Dedifferentiated amniotic fluid mesenchymal stem cell (primary cell): ENCODE measurements around the gene JPH3.
A peak's percentile ranks its signal among the peaks of the same experiment; 100 is the strongest.

ENCODE experiments used
- DNase-seq: peaks from one replicate; pipeline ENCODE4 v3.0.0-alpha.2; 2016; ENCODE audit errors: extremely low spot score

JPH3 gene

GRCh38 chr16:87602001-87602775 is at the start of gene JPH3:
Gene JPH3, plus strand, starts transcription at chr16:87602508. Its CDS starts 639 bp downstream, at chr16:87603147.
- DNase-seq = no peak

DNA sequence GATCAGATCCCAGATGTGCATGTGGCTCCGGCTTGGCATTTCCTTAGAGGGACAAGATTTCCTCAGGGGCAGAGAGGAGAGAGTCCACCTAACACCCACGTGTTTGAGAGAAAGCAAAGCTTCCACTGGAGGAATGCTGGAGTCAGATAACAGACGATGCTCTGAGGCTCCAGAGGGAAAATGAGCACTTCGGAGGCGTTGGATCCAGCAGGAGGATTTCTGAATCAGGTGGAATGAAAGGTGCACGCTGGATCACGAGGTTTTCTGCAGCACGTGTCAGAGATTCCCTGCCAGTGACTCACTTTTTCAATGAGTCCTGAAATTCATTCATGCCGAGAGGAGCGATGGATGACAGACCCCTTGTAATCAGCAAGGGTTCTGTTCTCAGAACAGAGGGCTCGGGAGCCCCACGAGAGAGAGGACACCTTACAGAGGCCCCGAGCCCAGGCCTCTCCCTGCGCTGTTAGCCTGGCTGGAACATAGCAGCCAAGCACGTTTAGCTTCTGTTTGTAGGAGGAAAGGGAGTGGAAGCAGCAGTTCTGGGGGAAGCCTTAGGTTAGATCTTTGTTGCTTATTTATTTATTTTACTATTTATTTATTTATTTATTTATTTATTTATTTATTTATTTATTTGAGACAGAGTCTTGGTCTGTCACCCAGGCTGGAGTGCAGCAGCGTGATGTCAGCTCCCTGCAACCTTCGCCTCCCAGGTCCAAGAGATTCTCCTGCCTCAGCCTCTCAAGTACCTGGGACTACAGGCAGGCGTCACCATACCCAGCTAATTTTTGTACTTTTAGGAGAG is 49.3 kb upstream of the JPH3 start:
- no peak for DNase-seq

DNA sequence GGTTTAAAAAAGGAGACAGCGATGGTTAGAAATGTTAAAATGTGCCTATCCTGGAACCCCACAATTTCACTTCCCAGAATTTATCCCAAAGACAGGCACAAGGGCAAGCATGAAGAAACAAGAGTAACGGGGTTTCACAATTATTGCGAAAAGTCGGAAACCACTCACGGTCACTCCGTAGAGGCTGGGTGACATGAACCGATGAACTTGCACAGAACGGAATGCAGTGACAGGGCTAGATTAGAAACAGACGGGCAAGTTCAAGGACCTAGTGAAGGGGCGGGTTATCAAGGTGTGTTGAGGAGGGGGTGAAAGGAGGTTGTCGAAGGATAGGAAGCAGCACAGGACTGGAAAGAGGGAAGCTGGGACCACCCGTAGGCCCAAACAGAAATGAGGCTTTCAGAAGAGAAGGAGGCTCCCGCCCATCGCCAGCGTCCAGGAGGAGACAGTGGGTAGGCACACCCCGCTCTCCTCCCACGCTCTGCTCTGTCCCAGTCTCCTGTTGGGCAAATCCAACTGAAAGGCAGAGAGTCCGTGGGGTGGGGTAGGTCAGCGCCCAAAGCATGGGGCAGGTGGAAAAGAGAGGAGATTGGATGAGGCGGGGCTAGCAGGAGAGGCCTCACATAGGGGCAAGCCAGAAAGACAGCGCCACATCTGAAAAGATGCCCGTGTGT is 47.4 kb upstream of the JPH3 start:
- no peak for DNase-seq

DNA sequence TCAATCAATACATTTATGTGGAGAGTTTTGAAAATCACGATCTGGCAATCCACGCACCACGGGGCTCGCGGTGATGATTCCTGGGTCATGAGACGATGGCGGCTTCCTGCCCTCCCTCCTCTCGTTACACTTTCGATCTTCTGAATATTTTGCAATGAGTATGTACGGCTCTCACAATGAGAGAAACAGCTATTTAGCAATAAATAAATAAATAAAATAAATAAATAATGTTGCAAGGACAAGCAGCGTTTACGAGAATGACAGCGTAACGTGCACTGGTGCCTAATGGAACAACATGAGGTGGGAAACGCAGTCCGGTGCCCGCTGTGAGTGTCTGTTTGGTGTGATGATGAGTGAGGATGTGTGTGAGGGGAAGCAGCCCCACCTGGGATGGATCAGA is 46.7 kb upstream of the JPH3 start:
- DNase-seq = no peak

DNA sequence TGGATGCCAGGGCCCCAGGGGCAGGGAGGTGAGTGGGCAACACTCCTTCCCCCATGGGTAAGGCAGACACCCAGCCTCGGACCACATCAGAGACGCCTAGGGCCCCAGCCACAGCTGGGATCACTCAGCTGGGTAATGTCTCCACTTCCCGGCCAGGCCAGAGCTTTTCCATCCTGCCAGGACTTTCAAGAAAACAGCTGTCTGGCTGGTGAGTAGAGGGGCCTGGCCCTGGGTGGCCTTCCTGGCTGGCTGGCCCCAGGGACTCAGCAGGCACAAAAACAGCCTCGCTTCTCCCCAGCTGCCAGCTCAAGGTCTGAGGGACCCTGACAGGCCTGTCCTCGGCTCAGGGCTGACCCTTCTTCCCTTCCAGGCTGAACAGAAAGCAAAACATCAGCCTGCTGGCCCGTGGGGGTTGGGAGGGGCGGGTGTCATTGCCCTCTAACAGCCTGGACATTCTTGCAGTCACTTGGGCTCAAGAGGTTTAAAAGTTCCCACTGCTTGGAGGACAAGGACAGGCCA is 45.3 kb upstream of the JPH3 start:
- DNase-seq = peak; percentile 24

DNA sequence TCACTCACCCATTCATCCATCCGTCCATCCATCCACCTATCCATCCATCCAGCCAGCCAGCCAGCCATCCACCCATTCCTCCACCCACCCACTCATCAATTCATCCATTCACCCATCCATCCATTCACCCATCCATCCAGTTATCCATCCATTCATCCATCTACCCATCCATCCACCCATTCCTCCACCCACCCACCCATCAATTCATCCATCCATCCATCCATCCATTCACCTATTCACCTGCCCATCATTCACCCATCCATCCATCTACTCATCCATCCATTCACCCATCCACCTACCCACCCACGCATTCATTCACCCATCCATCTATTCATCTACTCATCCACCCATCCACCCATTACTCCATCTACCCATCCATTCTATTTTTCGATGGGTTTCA is 43.6 kb upstream of the JPH3 start:
- DNase-seq = no peak

- no peak for DNase-seq
Observed at GRCh38 chr16:87559945-87560344, 42.4 kb upstream of the JPH3 start.

DNA sequence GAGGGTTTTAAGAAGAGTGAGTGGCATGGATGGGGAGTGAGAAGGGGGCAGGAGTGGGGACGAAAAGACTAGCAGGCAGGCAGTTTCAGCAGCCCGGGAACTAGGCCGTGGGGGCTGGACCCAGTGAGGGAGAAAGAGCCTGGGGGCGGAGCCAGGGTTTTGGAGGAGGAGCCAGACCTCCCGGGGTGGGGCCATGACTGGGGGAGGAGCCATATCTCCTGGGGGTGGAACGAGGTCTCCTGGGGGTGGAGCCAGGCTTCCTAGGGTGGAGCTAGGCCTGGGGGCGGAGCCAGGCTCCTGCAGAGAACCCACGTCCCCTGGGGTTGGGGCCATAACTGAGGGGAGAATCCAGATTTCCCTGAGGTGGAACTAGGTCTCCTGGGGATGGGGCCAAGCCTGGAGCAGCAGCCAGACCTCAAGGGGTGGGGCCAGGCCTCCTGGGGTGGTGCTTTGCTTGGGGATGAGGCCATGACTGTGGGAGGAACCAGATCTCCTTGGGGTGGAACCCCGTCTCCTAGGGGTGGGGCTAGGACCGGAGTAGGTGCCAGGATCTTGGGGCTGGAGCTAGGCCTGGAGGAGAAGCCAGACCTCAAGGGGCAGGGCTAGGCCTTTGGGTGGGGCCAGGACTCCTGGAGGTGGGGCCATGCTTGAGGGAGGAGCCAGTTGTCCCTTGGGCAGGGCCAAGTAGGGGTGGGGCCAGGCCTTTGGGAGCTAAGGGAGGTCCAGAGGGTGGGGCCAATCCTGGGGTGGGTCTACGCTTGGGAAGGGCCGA is 41.7 kb upstream of the JPH3 start:
- no peak for DNase-seq

GRCh38 chr16:87561200-87562105 is 40.9 kb upstream of the JPH3 start:
- DNase-seq = no peak

- DNase-seq = no peak
Observed at GRCh38 chr16:87562201-87562600, 40.1 kb upstream of the JPH3 start.

- no peak for DNase-seq
Observed at GRCh38 chr16:87563022-87563421, 39.3 kb upstream of the JPH3 start.

DNA sequence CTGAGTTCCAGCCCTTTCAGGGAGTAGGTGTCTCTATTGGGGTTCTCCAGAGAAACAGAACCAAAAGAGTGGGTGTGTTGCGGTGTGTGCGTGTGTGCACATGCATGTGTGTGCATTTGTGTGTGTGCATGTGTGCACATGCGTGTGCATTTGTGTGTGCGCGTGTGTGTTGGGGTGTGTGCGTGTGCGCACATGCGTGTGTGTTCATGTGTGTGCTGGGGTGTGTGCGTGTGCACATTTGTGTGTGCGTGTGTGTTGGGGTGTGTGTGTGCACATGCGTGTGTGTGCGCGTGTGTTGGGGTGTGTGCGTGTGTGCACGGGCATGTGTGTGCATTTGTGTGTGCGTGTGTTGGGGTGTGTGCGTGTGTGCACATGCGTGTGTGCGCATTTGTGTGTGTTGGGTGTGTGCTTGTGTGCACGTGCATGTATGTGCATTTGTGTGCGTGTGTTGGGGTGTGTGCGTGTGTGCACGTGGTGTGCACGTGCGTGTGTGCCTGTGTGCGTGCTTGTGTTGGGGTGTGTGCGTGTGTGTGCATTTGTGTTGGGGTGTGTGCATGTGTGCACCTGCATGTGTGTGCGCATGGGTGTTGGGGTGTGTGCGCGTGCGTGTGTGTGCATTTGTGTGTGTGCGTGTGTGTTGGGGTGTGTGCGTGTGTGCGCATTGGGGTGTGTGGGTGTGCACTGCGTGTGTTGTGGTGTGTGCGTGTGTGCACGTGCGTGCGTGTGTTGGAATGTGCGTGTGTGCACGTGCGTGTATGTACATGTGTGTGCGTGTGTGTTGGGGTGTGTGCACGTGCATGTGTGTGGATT is 38.4 kb upstream of the JPH3 start:
- DNase-seq = no peak

DNA sequence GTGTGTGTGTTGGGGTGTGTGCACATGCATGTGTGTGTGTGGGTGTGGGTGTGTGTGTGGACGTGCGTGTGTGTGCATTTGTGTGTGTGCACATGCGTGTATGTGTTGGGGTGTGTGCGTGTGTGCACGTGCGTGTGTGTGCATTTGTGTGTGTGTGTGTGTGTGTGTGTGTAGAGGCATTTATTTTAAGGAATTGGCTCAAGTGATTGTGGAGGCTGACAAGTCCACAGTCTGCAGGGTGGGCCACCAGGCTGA is 37.9 kb upstream of the JPH3 start:
- no peak for DNase-seq

GRCh38 chr16:87569601-87570571 is 32.4 kb upstream of the JPH3 start:
- DNase-seq = no peak

DNA sequence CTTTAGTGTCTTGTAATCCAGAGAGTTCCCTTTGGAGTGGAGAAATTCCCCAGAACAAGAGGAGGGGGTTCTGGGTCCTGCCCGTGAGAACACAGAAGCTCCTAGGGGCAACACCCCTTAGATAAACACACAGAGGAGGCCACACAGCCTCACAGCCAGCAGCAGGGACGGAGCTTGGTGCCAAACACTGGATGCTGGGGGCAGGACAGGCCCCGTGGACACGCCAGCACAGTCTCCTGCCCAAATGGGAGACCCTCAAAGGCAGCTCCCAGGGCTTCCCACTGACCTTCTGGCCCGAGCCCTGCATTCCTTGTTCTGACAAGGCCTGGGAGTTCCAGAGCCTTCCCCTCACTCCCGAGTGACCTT is 31.8 kb upstream of the JPH3 start:
- no peak for DNase-seq

- DNase-seq = no peak
Observed at GRCh38 chr16:87570938-87571867, 31.1 kb upstream of the JPH3 start.

DNA sequence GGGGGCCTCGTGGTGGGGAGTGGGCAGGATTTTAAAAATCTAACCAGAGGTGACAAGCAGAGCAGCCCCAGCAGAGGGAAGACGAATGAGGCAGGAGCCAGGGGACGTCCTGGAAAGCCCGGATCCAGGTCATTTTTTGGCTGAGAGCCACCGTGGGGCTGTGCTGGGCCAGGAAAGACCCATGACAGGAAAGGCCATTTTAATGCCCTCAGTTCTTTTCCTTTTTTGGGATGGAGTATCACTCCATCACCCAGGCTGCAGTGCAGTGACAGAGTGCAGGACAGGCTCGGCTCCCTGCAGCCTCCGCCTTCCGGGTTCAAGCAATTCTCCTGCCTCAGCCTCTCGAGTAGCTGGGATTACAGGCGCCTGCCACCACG is 30.5 kb upstream of the JPH3 start:
- DNase-seq = no peak

DNA sequence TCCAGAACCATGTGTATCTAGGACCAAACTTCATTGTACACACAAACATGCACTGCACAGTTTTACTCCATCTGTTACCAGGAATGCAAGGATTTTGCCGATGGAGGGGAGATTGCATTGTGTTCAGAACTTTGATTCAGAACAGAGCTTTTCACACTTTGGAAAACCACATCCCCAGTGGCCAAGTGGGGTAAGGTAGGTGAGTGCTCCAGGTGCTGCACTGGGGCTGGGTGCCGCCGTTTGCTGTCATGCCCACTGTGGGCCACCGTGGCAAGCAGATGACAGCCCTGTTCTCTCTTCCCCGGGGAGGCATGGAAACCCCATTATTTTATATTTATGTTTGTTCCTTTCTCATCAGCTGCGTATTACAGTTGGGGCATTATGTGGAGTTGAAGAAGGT is 29.3 kb upstream of the JPH3 start:
- DNase-seq = no peak
